VCaP (cell line): Measurements from ENCODE around the gene THADA.

Source experiments
- H3K27ac ChIP-seq: fragments of 450-650 bp; 2 replicates; pipeline ENCODE4 v1.5.1; 2017
- TF ChIP-seq, protein P1 (sequence below): fragments of 450-650 bp; conservative IDR thresholded peaks from 2 replicates; pipeline ENCODE4 v1.5.1; 2017; ENCODE audit warnings: mild to moderate bottlenecking, moderate library complexity

THADA gene

DNA sequence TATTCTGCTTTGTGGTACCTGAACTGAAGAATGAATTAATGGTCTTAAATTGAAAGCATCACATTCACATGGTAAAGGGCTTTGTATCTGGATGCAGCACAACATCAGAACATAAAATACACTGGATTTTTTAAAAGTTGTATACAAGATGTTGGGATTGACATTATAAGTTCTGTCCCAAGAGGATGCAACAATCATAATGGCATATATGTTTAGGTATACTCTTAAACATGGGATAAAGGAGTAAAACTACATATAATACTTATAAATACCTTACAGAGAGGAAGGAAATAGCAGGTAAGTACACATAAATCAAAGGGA, 171.9 kb downstream of the THADA start:
- TF ChIP-seq, protein P1, sequence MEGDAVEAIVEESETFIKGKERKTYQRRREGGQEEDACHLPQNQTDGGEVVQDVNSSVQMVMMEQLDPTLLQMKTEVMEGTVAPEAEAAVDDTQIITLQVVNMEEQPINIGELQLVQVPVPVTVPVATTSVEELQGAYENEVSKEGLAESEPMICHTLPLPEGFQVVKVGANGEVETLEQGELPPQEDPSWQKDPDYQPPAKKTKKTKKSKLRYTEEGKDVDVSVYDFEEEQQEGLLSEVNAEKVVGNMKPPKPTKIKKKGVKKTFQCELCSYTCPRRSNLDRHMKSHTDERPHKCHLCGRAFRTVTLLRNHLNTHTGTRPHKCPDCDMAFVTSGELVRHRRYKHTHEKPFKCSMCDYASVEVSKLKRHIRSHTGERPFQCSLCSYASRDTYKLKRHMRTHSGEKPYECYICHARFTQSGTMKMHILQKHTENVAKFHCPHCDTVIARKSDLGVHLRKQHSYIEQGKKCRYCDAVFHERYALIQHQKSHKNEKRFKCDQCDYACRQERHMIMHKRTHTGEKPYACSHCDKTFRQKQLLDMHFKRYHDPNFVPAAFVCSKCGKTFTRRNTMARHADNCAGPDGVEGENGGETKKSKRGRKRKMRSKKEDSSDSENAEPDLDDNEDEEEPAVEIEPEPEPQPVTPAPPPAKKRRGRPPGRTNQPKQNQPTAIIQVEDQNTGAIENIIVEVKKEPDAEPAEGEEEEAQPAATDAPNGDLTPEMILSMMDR, result no peak
- no peak overlapping the region for H3K27ac ChIP-seq

DNA sequence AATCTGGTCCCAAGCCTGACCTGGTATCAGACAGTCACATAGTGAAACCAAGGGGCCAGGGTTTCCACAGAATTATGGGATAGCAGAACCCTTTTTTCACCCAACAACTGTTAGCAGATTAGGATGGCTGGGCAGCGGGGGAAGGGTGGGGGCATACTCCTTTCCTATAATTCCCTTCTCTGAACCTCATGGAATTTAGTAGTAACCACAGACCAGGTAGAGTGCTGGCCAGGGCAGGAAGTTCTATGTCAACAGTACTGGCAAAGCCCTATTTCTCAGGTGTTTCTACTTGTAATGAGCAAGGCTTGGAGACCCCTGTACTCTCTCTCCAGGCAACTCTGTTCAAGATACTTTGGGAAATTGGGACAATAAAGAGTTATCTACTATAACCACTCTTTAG, 174.6 kb downstream of the THADA start:
- TF ChIP-seq, protein P1, result no peak

DNA sequence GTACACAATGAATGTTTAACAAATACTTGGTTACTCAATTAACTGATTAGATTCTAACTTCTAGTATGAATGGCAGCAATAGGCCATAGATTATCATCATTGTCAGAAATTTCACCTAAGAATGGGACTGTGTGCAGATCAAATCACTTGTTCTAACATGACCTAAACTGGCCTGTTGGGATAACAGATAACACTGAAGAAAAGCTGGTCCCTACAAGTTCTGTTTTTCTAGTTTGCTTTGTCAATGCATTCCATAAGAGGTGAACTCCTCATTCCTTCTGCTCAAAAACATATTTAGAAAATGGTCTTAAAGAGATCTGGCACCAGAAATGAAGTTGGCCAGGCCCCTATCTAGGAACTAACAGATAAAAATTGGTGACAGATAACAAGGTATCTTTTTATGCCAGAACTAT, 175.4 kb downstream of the THADA start:
- TF ChIP-seq, protein P1, result no peak
- H3K27ac ChIP-seq, result peak overlapping the region; percentile 34

More for the DNA sequence above, 174.6 kb downstream of the THADA start:
- H3K27ac ChIP-seq, result peak overlapping the region; percentile 34

- TF ChIP-seq, protein P1, result no peak
- H3K27ac ChIP-seq, result peak overlapping the region; percentile 34
Observed at GRCh38 chr2:43419876-43420275, 176.0 kb downstream of the THADA start.

DNA sequence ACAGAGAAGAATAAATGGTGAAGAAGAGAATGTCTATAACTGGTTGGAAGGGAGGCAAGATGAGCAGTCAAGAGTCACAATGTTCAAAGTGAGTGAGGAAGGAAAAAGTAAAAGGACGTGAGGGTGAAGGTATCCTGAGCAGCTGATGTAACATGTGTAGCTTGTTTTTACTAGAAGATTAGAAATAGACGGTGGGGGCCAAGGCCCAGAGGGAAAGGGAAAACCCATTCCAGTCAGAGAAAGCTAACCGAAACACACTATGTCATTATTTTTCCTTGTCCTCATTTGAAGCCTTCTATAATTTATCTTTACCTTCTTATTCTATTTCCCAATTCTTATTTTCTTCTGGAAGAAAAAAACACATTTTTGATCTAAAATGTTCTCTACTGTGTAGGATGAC, 176.6 kb downstream of the THADA start:
- TF ChIP-seq, protein P1, result no peak
- H3K27ac ChIP-seq, result no peak overlapping the region

DNA sequence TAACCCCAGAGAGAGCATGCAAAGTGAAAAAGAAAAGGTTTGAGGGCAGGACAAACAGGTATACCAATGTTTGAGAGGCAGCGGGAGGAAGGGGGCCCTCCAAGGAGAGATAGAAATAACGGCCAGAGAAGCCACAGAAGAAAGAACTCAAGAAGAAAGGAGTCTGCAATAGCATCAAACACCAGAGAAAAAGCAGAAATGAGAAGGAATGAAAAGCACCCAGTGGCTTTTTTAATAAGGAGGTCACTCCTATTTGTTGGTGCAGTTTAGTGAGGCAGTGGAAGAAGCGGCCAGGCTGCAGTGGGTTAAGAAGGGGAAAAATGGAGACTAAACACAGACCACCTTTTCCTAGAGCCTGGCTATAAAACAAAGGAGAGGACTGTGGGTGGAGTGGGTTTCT, 177.2 kb downstream of the THADA start:
- no peak overlapping the region for H3K27ac ChIP-seq
- TF ChIP-seq, protein P1, result no peak

- H3K27ac ChIP-seq, result no peak overlapping the region
- TF ChIP-seq, protein P1, result no peak
Observed at GRCh38 chr2:43417300-43417699, 178.5 kb downstream of the THADA start.

GRCh38 chr2:43415592-43415991, 180.2 kb downstream of the THADA start:
- H3K27ac ChIP-seq, result peak overlapping the region; percentile 40; the same call in 1 of the 2 replicates
- TF ChIP-seq, protein P1, result no peak
